Gastrocnemius medialis (tissue), 4 donors: Measurements from ENCODE around the gene CHMP2A. TPM values are rescaled to one million over a fixed set of nuclear protein-coding genes. Genes with fewer than 3 reads are reported as not detected.
A peak's percentile ranks its signal among the peaks of the same experiment; 100 is the strongest.

Source experiments
- ATAC-seq, 2 donors: fragments of 150-250 bp; one replicate each; pipeline ENCODE4 v1.9.1; 2016
- DNase-seq, 2 donors: peaks; one replicate each; pipeline ENCODE4 v3.0.0-alpha.2; 2019
- H3K27ac ChIP-seq, 4 donors: fragments of 200-600 bp; sonication (generic); 1 replicate in 1 of 4; 2 replicates in 3 of 4; pipeline ENCODE4 v1.5.1; 2016 to 2018; ENCODE audit warnings: mild to moderate bottlenecking in 2 of 4, moderate library complexity in 1 of 4
- H3K27me3 ChIP-seq, 3 donors: fragments of 200-600 bp; sonication (generic) in 2 of 3; 1 replicate in 1 of 3; 2 replicates in 2 of 3; pipeline versions ENCODE4 v1.5.1 to v1.6.0; 2016 to 2019; ENCODE audit warnings: mild to moderate bottlenecking in 1 of 3, moderate library complexity in 1 of 3
- H3K36me3 ChIP-seq, 2 donors: fragments of 200-600 bp; sonication (generic) in 1 of 2; one replicate each; pipeline ENCODE4 v1.5.1; 2017 to 2018
- H3K4me1 ChIP-seq, 2 donors: fragments of 200-600 bp; sonication (generic) in 1 of 2; one replicate each; pipeline ENCODE4 v1.5.1; 2016 to 2017; ENCODE audit warnings: mild to moderate bottlenecking in 2 of 2
- H3K4me3 ChIP-seq, 4 donors: fragments of 200-600 bp; sonication (generic) in 3 of 4; 1 replicate in 1 of 4; 2 replicates in 3 of 4; pipeline ENCODE4 v1.5.1; 2016 to 2019; ENCODE audit warnings: mild to moderate bottlenecking in 2 of 4
- H3K9me3 ChIP-seq, 3 donors: fragments of 200-600 bp; sonication (generic) in 2 of 3; 1 replicate in 1 of 3; 2 replicates in 2 of 3; pipeline ENCODE4 v1.5.1; 2016 to 2019
- POLR2A ChIP-seq, 2 donors: fragments of 450-650 bp; IDR thresholded peaks; one replicate each; pipeline ENCODE4 v1.6.1; 2017; ENCODE audit warnings: antibody characterized with exemption in 2 of 2, mild to moderate bottlenecking in 2 of 2, moderate library complexity in 2 of 2
- in situ Hi-C, 4 donors: fragments of 200-750 bp; cut with MboI; loops; one replicate each; pipeline versions ENCODE4 v1.15.0 to v1.8.0; 2017; ENCODE audit warnings: low sequenced_read_pairs in 4 of 4
- intact Hi-C: fragments of 100-400 bp; cut with DNase I; formaldehyde crosslinking; loops from one replicate; pipeline ENCODE4 v1.15.1; 2023; ENCODE audit warnings: low total_unique reads
- total RNA-seq, 4 donors: library from RNA; depleted of rRNA; stranded (reverse); fragments of >200 nt; gene quantifications; one replicate each; pipeline versions ENCODE4 v1.1.0 to v1.2.3, GENCODE V29; 2016
- TF ChIP-seq, protein P1 (sequence below), 5 experiments: fragments of 450-650 bp in 3 of 5; fragments of 200-600 bp in 2 of 5; sonication (generic) in 2 of 5; IDR thresholded peaks in 4 of 5; conservative IDR thresholded peaks in 1 of 5; 1 replicate in 4 of 5; 2 replicates in 1 of 5; pipeline ENCODE4 v1.5.1; 2016 to 2019; ENCODE audit warnings: antibody characterized with exemption in 5 of 5, mild to moderate bottlenecking in 3 of 5, moderate library complexity in 3 of 5

CHMP2A gene
- total RNA-seq, 4 donors from 2014 or later, result 82.3 to 165 (median 113) TPM

- Histone ChIP-seq H3K9me3 (no peaks in the 10 kb centered on the region), H3K36me3 (peaks cover 0 to 15% of the 10 kb centered on the region in 2 donors), H3K4me1 (peaks cover 34 to 40% of the 10 kb centered on the region in 2 donors), H3K4me3 (no peak overlapping the region), H3K27ac (peak overlapping the region in 2 of 4 donors; percentile 33 to 36), H3K27me3 (no peaks in the 10 kb centered on the region)
- in situ Hi-C loops, result no loop called here
- no peak for TF ChIP-seq POLR2A (IDR thresholded peaks at IDR 0.05)
- TF ChIP-seq, protein P1, sequence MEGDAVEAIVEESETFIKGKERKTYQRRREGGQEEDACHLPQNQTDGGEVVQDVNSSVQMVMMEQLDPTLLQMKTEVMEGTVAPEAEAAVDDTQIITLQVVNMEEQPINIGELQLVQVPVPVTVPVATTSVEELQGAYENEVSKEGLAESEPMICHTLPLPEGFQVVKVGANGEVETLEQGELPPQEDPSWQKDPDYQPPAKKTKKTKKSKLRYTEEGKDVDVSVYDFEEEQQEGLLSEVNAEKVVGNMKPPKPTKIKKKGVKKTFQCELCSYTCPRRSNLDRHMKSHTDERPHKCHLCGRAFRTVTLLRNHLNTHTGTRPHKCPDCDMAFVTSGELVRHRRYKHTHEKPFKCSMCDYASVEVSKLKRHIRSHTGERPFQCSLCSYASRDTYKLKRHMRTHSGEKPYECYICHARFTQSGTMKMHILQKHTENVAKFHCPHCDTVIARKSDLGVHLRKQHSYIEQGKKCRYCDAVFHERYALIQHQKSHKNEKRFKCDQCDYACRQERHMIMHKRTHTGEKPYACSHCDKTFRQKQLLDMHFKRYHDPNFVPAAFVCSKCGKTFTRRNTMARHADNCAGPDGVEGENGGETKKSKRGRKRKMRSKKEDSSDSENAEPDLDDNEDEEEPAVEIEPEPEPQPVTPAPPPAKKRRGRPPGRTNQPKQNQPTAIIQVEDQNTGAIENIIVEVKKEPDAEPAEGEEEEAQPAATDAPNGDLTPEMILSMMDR (IDR thresholded peaks at IDR 0.05 in 4 of 5, conservative IDR thresholded peaks at IDR 0.05 in 1 of 5), result no peak
- intact Hi-C loops, result no loop called here
- ATAC-seq (no peak), DNase-seq (no peak)
Measured at GRCh38 chr19:58516246-58516836, 38.6 kb downstream of the CHMP2A start.

GRCh38 chr19:58515259-58515658 lies 39.6 kb downstream of the CHMP2A start:
- H3K27me3 ChIP-seq, result no peaks in the 10 kb centered on the region
- H3K9me3 ChIP-seq, result no peaks in the 10 kb centered on the region
- no peak overlapping the region for H3K4me3 ChIP-seq
- intact Hi-C loops (no loop called here), in situ Hi-C loops (no loop called here)
- no peak for DNase-seq
- TF ChIP-seq, protein P1 (IDR thresholded peaks at IDR 0.05 in 4 of 5, conservative IDR thresholded peaks at IDR 0.05 in 1 of 5), result no peak
- no peak for TF ChIP-seq POLR2A (IDR thresholded peaks at IDR 0.05)
- peaks cover 30 to 35% of the 10 kb centered on the region in 2 donors for H3K4me1 ChIP-seq
- peaks cover 0 to 15% of the 10 kb centered on the region in 2 donors for H3K36me3 ChIP-seq
- no peak for ATAC-seq
- peak overlapping the region in 2 of 4 donors; percentile 16 to 69 for H3K27ac ChIP-seq

DNA sequence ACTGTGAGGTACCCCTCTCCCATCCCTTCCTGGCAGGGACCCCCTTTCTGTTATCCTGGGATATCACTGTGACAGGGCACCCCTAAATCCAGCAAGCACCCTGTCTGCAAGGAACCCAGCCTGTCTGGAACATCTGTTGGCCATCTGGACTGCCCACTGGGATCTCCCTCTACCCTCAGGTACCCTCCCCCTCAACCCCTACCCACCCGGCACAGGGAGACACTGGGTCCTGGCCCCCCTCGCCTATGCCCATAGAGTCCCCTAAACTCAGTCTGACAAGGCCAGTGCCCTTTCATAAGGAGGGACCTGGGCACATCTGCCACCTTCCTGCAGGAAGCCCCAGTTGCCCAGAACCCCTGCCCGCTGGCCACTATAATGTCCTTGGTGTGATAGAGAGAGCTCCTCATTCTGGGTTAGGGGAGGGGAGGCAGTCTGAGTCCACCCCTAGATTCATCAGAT lies 40.3 kb downstream of the CHMP2A start:
- in situ Hi-C loops, result no loop called here

DNA sequence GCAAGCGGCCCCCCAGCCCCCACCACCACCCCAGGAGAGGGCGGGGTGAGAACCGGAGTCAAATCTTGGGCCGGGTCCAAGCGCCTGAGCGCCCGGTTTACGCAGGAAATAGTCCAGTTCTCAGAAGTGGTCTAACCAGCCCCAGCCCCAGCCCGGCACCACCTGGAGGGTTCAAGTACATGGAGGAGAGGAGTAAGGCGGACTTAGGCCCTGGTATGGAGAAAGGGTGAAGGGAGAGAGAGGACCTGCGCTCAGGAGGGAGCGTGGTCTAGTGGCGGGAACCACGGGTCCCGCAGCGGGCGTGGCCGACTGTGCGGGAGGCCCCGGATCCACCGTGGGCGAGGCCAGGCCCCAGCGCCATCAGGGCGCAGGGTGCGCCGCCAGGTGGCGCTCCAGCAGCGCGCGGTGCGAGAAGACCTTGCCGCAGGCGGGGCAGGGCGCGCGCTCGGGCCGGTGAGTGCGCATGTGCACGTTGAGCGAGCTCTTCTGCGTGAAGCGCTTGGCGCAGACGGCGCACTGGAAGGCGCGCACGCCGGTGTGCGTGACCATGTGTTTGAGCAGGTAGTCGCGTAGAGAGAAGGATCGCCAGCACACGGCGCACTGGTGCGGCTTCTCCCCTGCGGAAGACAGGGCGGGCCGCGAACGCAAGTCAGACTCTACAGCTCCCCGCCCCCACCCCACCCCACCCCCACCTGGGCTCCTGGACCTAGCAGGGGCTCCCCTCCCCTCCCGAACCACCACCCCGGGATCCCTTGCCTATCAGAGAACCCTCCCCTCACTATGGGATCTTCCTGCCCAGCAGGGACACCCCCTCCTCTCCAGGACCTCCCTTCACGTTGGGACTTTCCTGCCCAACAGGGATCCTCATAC lies 41.0 kb downstream of the CHMP2A start:
- no peak for TF ChIP-seq POLR2A (IDR thresholded peaks at IDR 0.05)
- TF ChIP-seq, protein P1 (IDR thresholded peaks at IDR 0.05 in 4 of 5, conservative IDR thresholded peaks at IDR 0.05 in 1 of 5), result peak; percentile 57 to 89 (median 77)
- Histone ChIP-seq H3K36me3 (peaks cover 0 to 15% of the 10 kb centered on the region in 2 donors), H3K27ac (peak overlapping the region; percentile 65 to 69 (median 66)), H3K27me3 (no peaks in the 10 kb centered on the region), H3K9me3 (no peaks in the 10 kb centered on the region), H3K4me3 (peak overlapping the region; percentile 24 to 54 (median 40)), H3K4me1 (peaks cover 29 to 33% of the 10 kb centered on the region in 2 donors)
- ATAC-seq (peak; percentile 71 to 81), DNase-seq (peak; percentile 50 to 71)
- intact Hi-C loops (no loop called here), in situ Hi-C loops (no loop called here)

More for the DNA sequence above, 40.3 kb downstream of the CHMP2A start:
- no peak for ATAC-seq
- Histone ChIP-seq H3K36me3 (peaks cover 0 to 15% of the 10 kb centered on the region in 2 donors), H3K27me3 (no peaks in the 10 kb centered on the region), H3K4me3 (peak overlapping the region in 3 of 4 donors; percentile 24 to 54 (median 42)), H3K27ac (peak overlapping the region; percentile 65 to 69 (median 66)), H3K4me1 (peaks cover 29 to 35% of the 10 kb centered on the region in 2 donors), H3K9me3 (no peaks in the 10 kb centered on the region)
- intact Hi-C loops, result no loop called here
- no peak for DNase-seq
- no peak for TF ChIP-seq POLR2A (IDR thresholded peaks at IDR 0.05)
- TF ChIP-seq, protein P1 (IDR thresholded peaks at IDR 0.05 in 4 of 5, conservative IDR thresholded peaks at IDR 0.05 in 1 of 5), result no peak
